B cell (primary cell): ENCODE data around the gene NSUN2. TPM values are rescaled to one million over a fixed set of nuclear protein-coding genes. Genes with fewer than 3 reads are reported as not detected.

Experiments
- ATAC-seq: fragments of 200-7000 bp; cut with Tn5 transposase; one replicate; pipeline ENCODE4 v1.10.0; 2021; ENCODE audit warnings: low read depth, mild to moderate bottlenecking, moderate number of reproducible peaks, moderate library complexity
- CTCF ChIA-PET: fragments of 350-600 bp; sonication (Branson Sonifier 250); formaldehyde crosslinking; loops from one replicate; lab custom pipeline; 2021; ENCODE audit warnings: antibody characterized with exemption, inconsistent platforms; lab: Charles Lee
- POLR2A ChIA-PET: fragments of 350-600 bp; sonication (Branson Sonifier 250); formaldehyde crosslinking; loops from one replicate; lab custom pipeline; 2021; ENCODE audit warnings: antibody characterized with exemption; lab: Charles Lee
- DNase-seq: peaks from one replicate; pipeline ENCODE4 v3.0.0; 2013
- H2AFZ ChIP-seq: 2 replicates; pipeline ENCODE4 v1.6.1; 2012; ENCODE audit warnings: mild to moderate bottlenecking, low read depth, low read length; ENCODE audit not compliant: insufficient read depth, poor library complexity, severe bottlenecking
- H3K27ac ChIP-seq, 2 donors: 1 replicate in 1 of 2; 2 replicates in 1 of 2; pipeline ENCODE4 v1.5.1; 2012 to 2013; ENCODE audit warnings: low read length in 2 of 2, mild to moderate bottlenecking in 2 of 2, moderate library complexity in 1 of 2
- H3K27me3 ChIP-seq, 4 experiments: fragments of 200-600 bp in 1 of 4; sonication (generic) in 1 of 4; replicated peaks in 1 of 4; 1 replicate in 2 of 4; 2 replicates in 2 of 4; pipeline versions ENCODE4 v1.6.1 to v1.7.0; 2013 to 2016; ENCODE audit warnings: low read length in 3 of 4, mild to moderate bottlenecking in 2 of 4, mixed read lengths in 1 of 4, moderate library complexity in 1 of 4; ENCODE audit not compliant: insufficient read depth in 4 of 4, control insufficient read depth in 3 of 4; ENCODE audit errors: control extremely low read depth in 1 of 4
- H3K36me3 ChIP-seq, 2 experiments: replicated peaks in 1 of 2; 1 replicate in 1 of 2; 2 replicates in 1 of 2; pipeline versions ENCODE4 v1.6.1 to v1.7.1; 2013; ENCODE audit warnings: low read length in 1 of 2; ENCODE audit not compliant: insufficient read depth in 2 of 2, control insufficient read depth in 1 of 2; ENCODE audit errors: control extremely low read depth in 1 of 2, extremely low read depth in 1 of 2
- H3K4me1 ChIP-seq, 2 donors: fragments of 200-600 bp in 1 of 2; sonication (generic) in 1 of 2; 1 replicate in 1 of 2; 2 replicates in 1 of 2; pipeline versions ENCODE4 v1.5.1 to v1.6.1; 2013 to 2017; ENCODE audit warnings: low read length in 2 of 2; ENCODE audit not compliant: control insufficient read depth in 2 of 2, insufficient read depth in 2 of 2
- H3K4me2 ChIP-seq: replicated peaks from 2 replicates; pipeline ENCODE3; 2012; ENCODE audit warnings: mild to moderate bottlenecking, low read depth, low read length; ENCODE audit not compliant: poor library complexity, severe bottlenecking
- H3K4me3 ChIP-seq, 5 experiments: fragments of 200-600 bp in 1 of 5; sonication (generic) in 1 of 5; 1 replicate in 3 of 5; 2 replicates in 2 of 5; pipeline versions ENCODE4 v1.5.1 to v1.7.0; 2011 to 2016; ENCODE audit warnings: low read length in 4 of 5, mild to moderate bottlenecking in 4 of 5, low read depth in 2 of 5, control low read depth in 1 of 5, moderate library complexity in 1 of 5; ENCODE audit not compliant: insufficient read depth in 1 of 5; ENCODE audit errors: control extremely low read depth in 1 of 5, extremely low read depth in 1 of 5
- H3K79me2 ChIP-seq: fragments of 200-600 bp; sonication (generic); one replicate; pipeline ENCODE4 v1.6.0; 2016; ENCODE audit warnings: low read length; ENCODE audit not compliant: control insufficient read depth, insufficient read depth
- H3K9ac ChIP-seq: fragments of 200-600 bp; sonication (generic); 2 replicates; pipeline ENCODE4 v1.6.1; 2017; ENCODE audit warnings: mild to moderate bottlenecking, low read length, moderate library complexity
- H3K9me3 ChIP-seq, 3 donors: one replicate each; pipeline versions ENCODE4 v1.6.1 to v1.7.1; 2013; ENCODE audit warnings: low read length in 2 of 3; ENCODE audit not compliant: control insufficient read depth in 2 of 3, insufficient read depth in 1 of 3; ENCODE audit errors: control extremely low read depth in 1 of 3
- H4K20me1 ChIP-seq: 2 replicates; pipeline ENCODE4 v1.6.0; 2012; ENCODE audit warnings: mild to moderate bottlenecking, low read length; ENCODE audit not compliant: insufficient read depth, control insufficient read depth, poor library complexity, severe bottlenecking
- H3K27ac Mint-ChIP-seq: one replicate; pipeline ENCODE4 v1.8.0; 2021; ENCODE audit warnings: mixed read lengths
- H3K27me3 Mint-ChIP-seq: one replicate; pipeline ENCODE4 v1.8.0; 2021; ENCODE audit warnings: mixed read lengths
- H3K4me1 Mint-ChIP-seq: one replicate; pipeline ENCODE4 v1.8.0; 2021; ENCODE audit warnings: mixed read lengths
- H3K4me3 Mint-ChIP-seq: one replicate; pipeline ENCODE4 v1.8.0; 2021; ENCODE audit warnings: mixed read lengths
- H3K9me3 Mint-ChIP-seq: one replicate; pipeline ENCODE4 v1.8.0; 2022; ENCODE audit warnings: mixed read lengths; ENCODE audit not compliant: insufficient read depth
- EZH2 ChIP-seq: IDR thresholded peaks from 2 replicates; pipeline ENCODE4 v1.6.1; 2012; ENCODE audit warnings: borderline replicate concordance, low read depth, mild to moderate bottlenecking, moderate library complexity, low read length; ENCODE audit not compliant: insufficient read depth, poor library complexity, severe bottlenecking
- WGBS: methylation state at CpG from one replicate; pipeline ENCODE4 v1.1.5; 2013; ENCODE audit warnings: missing lambda C conversion rate; ENCODE audit not compliant: insufficient coverage; 5-methylcytosine and 5-hydroxymethylcytosine counted together
- intact Hi-C: fragments of 100-400 bp; cut with micrococcal nuclease; formaldehyde crosslinking; loops from one replicate; pipeline ENCODE4 v1.10.0; 2022
- polyA plus RNA-seq: library from polyadenylated mRNA; depleted of rRNA; stranded (reverse); fragments of >200 nt; gene quantifications from 2 replicates; pipeline ENCODE4 v1.2.3, GENCODE V29; 2012
- total RNA-seq, 2 donors: library from RNA; stranded (reverse); fragments of 120-200 nt in 1 of 2; gene quantifications; 1 replicate in 1 of 2; 2 replicates in 1 of 2; pipeline versions ENCODE4 v1.2.3 to v1.2.4, GENCODE V29; 2013 to 2022
- TF ChIP-seq, protein P1 (sequence below): fragments of 200-600 bp; IDR thresholded peaks from one replicate; pipeline ENCODE4 v1.8.0; 2022; ENCODE audit warnings: antibody characterized with exemption, mild to moderate bottlenecking

NSUN2 gene
- total and polyA plus RNA-seq, 2 donors (not counting 1 experiment from before 2014, with no cell fraction given): 58.8 to 85.0 TPM

DNA sequence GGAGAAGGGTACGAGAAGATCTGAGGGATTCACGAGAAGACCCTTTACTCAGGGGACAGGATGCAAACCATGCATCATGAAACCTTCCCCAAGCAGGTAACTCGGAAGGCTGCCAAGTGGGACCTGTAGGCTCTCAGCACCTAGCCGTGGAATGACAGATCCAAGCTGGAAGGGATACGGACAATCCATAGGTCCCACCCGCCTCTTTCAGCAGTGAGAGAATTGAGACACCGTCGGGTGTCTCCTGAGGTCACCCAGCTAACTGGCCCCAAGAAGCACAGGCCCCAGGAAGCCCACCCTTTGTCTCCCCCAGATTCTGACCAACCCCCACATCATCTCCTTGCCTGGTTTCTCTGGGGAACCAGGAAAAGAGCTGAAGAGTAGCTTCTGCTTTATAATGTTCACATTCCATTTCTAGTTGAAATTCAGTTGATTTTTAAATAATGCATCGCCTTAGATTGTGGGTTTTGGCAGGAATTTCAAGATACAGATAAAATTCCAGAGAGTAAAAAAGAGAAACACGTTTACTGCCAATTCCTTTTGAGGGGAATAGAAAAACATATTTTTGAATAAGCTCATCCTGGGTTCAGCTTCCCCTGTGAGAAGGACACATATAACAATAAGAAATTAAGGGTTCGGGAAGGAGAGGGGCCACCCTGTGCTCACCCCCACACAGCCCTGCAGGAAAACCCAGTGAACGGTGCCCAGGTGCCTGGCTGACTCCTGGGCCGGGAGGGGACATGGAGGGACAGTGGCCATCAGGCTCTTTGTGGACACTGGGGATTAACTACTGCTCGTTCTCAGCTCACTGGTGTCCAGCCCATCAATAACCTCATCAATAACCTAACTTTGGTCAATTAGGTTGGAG, 51.1 kb downstream of the NSUN2 start:
- H3K79me2 ChIP-seq: no peaks in the 10 kb centered on the region
- H4K20me1 ChIP-seq: no peaks in the 10 kb centered on the region
- DNase-seq (no peak), ATAC-seq (no peak)
- Mint-ChIP-seq H3K9me3 (no peaks in the 10 kb centered on the region), H3K27ac (no peak overlapping the region), H3K4me3 (no peak overlapping the region), H3K4me1 (peaks cover 3% of the 10 kb centered on the region), H3K27me3 (peaks cover 55% of the 10 kb centered on the region)
- no peaks in the 10 kb centered on the region for H3K36me3 ChIP-seq
- H3K9me3 ChIP-seq: peaks cover 0 to 4% (median 0%) of the 10 kb centered on the region in 3 donors
- intact Hi-C loops: no loop called here
- no peak for TF ChIP-seq EZH2
- TF ChIP-seq, protein P1, sequence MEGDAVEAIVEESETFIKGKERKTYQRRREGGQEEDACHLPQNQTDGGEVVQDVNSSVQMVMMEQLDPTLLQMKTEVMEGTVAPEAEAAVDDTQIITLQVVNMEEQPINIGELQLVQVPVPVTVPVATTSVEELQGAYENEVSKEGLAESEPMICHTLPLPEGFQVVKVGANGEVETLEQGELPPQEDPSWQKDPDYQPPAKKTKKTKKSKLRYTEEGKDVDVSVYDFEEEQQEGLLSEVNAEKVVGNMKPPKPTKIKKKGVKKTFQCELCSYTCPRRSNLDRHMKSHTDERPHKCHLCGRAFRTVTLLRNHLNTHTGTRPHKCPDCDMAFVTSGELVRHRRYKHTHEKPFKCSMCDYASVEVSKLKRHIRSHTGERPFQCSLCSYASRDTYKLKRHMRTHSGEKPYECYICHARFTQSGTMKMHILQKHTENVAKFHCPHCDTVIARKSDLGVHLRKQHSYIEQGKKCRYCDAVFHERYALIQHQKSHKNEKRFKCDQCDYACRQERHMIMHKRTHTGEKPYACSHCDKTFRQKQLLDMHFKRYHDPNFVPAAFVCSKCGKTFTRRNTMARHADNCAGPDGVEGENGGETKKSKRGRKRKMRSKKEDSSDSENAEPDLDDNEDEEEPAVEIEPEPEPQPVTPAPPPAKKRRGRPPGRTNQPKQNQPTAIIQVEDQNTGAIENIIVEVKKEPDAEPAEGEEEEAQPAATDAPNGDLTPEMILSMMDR: no peak
- ChIA-PET CTCF (interaction anchor here (1.1 kb wide), 1 partner anchor 163 kb away, joined by 5 read pairs; no protein-coding TSS in a partner anchor), POLR2A (interaction anchor here (0.5 kb wide), 1 partner anchor 204 kb away, joined by 6 read pairs; the partner anchor contains the start of gene MED10)
- peaks cover 0 to 41% (median 9%) of the 10 kb centered on the region in 4 experiments for H3K27me3 ChIP-seq
- H3K4me2 ChIP-seq: no peak overlapping the region
- peaks cover 4 to 8% of the 10 kb centered on the region in 2 donors for H3K4me1 ChIP-seq
- no peak overlapping the region for H3K27ac ChIP-seq
- H2AFZ ChIP-seq: no peak overlapping the region
- H3K9ac ChIP-seq: no peak overlapping the region
- WGBS: 85% methylated on average over 9 of the region's 14 CpGs
- H3K4me3 ChIP-seq: no peak overlapping the region

DNA sequence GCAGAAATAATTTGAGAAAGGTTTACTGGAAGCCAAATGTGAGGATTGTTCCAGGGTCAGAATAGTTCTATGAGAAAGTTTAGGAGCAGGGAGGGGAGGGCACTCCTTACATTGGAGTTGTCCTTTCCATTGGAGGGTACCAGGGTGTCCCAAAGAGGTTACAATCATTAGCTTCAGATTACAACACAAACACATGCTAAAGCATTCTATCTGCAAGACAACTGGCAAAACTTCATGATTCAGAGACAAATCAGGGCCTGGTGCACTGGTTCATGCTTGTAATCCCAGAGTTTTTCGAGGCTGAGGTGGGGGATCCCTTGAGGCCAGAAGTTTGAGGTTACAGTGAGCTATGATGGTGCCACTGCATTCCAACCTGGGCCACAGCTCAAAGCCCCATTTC, 51.8 kb downstream of the NSUN2 start:
- Mint-ChIP-seq H3K27ac (no peak overlapping the region), H3K4me1 (peaks cover 3% of the 10 kb centered on the region), H3K9me3 (no peaks in the 10 kb centered on the region), H3K4me3 (no peak overlapping the region), H3K27me3 (peaks cover 48% of the 10 kb centered on the region)
- H3K4me3 ChIP-seq: no peak overlapping the region
- ATAC-seq: no peak
- H3K27ac ChIP-seq: no peak overlapping the region
- TF ChIP-seq EZH2: no peak
- TF ChIP-seq, protein P1: no peak
- H3K36me3 ChIP-seq: no peaks in the 10 kb centered on the region
- no peak for DNase-seq
- H4K20me1 ChIP-seq: no peaks in the 10 kb centered on the region
- no peak overlapping the region for H2AFZ ChIP-seq
- H3K9ac ChIP-seq: no peak overlapping the region
- WGBS: 80% methylated on average over 1 of the region's 1 CpG
- H3K9me3 ChIP-seq: peaks cover 0 to 4% (median 0%) of the 10 kb centered on the region in 3 donors
- peaks cover 0 to 41% (median 9%) of the 10 kb centered on the region in 4 experiments for H3K27me3 ChIP-seq
- peaks cover 4 to 8% of the 10 kb centered on the region in 2 donors for H3K4me1 ChIP-seq
- CTCF ChIA-PET: interaction anchor here (1.1 kb wide), 1 partner anchor 164 kb away, joined by 5 read pairs; no protein-coding TSS in a partner anchor
- intact Hi-C loops: no loop called here
- no peak overlapping the region for H3K4me2 ChIP-seq
- H3K79me2 ChIP-seq: no peaks in the 10 kb centered on the region
- POLR2A ChIA-PET: interaction anchor here (0.5 kb wide), 1 partner anchor 203 kb away, joined by 6 read pairs; the partner anchor contains the start of gene MED10
